ENCODE measurements around the gene DIP2B.
"Not testable (repeated sequence)": the region's sequence is repeated elsewhere in the genome, so short reads cannot be mapped to it uniquely, and the experiment has no call there.

Gene DIP2B

DNA sequence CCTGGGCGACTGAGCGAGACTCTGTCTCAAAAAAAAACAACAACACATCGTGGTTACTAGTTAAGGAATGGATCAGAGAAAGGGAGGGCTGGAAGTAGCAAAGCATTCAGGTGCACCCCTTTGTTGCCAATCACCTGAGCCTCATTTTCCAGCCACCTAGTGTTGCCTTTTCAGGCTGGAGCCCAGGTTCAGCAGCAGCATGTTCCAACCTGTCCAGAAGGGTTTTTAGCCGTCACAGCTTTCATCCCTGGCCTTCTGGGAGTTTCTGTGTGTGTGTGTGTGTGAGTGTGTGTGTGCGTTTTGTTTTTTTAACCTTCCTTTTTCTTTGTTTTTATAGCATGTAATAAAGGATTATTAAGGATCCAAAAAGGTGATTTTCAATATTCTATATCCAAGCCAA, 138.0 kb downstream of the DIP2B start:
- no peak for DNase-seq

DNA sequence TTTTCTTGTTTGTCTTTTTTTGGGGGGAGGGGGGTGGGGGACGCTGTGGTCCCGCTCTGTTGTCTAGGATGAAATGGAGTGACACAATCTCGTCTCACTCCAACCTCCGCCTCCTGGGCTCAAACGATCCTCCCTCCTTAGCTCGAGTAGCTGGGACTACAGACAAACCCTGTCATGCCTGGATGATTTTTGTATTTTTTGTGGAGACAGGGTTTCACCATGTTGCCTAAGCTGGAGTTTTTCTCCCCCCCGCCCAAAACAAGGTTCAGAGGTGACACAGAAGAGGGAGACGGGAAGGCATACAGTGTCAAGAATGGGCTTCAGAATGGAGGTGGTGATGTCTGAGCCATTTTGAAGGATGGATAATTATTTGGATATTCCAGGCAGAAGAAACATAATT, 142.2 kb downstream of the DIP2B start:
- DNase-seq: no peak

DNA sequence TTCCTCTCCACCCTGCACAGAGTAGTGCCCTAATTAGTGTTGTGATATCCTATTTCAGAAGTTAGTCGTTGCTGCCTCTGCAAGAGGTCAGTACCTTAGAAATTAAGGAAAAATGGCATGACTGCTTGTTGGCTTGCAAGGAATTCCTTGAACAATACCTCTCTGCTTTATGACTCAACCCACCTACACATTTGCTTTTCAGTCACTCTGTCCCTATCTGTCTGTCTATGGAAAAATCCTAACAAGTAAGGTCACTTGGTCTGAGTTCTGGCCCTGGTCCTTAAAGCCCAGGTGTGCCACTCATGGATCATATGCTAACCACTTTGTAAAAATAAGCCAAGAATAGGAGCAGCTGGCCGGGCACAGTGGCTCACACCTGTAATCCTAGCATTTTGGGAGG, 142.7 kb downstream of the DIP2B start:
- no peak for DNase-seq

DNA sequence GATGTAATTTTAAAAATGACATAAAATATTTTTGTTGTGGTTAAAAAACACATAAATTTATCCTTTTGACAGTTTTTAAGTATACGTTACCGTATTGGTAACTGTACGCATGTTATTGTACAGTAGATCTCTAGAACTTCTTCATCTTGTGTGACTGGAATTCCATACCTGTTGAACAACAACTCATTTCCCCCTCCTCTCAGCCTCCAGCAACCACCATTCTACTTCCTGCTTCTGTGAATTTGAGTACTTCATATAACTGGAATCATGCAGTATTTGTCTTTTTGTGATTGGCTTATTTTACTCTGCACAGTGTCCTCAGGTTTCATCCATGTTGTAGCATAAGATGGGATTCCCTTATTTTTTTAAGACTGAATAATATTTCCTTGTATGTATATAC, 145.5 kb downstream of the DIP2B start:
- no peak for DNase-seq

DNA sequence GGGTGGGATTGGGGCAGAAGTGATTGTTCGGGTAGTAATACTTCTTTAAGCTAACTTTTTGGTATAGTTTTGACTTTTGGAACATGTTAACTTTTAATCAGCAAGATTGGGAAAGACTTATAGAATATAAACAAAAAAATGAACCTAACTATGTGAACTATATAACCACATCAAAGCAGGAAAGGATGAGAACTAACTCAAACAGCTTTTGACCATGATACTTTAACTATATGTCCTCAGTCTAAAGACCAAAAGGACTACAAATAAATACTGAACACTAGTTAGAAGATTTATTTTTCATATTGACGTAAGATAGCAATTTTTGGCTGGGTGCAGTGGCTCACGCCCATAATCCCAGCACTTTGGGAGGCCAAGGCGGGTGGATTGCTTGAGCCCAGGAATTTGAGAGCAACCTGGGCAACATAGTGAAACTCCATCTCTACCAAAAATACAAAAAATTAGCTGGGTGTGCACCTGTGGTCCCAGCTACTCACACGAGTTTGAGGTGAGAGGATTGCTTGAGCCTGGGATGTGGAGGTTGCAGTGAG, 150.7 kb downstream of the DIP2B start:
- no peak for DNase-seq

DNA sequence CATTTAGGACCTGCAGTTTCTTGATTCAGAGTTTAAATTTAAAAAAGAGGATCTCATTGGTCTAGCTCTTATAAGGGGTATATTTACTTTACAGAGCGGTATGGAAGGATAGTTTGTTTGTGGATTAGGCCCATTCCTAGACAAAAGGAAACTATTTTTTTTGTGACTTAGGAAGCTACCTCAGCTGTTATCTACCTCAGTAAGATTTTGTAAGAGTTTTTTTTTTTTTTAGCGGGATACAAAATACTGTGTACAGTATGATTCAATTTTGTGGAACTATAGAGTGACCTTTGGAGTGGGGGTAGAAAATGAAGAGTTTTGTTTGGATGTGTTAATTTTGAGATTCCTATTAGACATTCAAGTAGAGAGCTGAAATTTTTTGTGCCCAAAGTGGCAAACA, 154.5 kb downstream of the DIP2B start:
- DNase-seq: peak; percentile 25

DNA sequence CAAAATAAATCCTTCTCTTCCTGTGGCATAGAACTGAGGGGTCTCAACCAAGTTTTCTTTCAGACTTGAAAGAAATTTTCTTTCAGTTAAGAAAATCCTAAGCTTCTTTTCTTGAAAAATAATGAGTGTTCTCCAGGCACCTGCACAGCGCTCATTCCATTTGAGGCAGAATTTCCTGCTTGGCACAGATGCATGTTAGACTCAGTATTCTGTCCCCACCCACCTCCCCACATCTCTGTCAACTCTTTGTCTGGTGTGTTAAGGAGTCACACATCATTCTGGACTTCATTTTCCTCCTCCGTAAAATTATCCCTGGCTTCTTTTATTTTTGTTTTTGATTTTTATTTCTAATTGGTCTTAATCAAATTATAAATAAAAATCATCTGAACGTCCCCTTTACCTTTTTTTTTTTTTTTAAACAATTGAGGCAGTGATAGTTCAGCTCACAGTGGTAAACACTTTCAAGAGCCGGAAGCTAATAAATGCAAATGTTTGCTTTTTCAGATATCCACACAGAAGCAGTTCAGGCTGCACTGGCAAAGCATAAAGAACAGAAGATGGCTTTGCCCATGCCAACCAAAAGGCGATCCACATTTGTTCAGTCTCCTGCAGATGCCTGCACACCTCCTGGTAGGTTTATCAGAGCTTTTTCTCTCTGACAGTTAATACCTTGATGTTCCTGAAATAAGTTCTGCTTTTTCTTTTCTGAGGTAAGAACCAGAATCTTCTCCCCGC, 155.1 kb downstream of the DIP2B start:
- peak; percentile 67 for DNase-seq

DNA sequence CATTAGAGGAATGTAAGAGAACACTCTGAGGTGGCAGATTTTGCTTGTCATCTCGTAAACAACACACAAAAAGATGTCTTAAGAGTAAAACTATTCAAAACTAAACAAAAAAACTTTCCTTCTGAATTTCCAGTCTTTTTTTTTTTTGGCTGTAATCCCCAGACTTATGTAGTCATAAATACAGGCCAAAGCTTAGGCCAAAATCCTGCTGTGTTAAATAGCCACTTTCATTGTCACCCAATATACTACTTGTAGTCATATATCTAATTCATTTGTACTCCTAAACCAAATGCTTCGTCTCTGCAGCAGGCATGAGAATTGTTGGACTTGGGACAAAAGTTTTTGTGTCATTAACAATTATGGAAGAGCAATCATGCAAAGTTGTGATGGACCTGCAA, 155.6 kb downstream of the DIP2B start:
- no peak for DNase-seq

DNA sequence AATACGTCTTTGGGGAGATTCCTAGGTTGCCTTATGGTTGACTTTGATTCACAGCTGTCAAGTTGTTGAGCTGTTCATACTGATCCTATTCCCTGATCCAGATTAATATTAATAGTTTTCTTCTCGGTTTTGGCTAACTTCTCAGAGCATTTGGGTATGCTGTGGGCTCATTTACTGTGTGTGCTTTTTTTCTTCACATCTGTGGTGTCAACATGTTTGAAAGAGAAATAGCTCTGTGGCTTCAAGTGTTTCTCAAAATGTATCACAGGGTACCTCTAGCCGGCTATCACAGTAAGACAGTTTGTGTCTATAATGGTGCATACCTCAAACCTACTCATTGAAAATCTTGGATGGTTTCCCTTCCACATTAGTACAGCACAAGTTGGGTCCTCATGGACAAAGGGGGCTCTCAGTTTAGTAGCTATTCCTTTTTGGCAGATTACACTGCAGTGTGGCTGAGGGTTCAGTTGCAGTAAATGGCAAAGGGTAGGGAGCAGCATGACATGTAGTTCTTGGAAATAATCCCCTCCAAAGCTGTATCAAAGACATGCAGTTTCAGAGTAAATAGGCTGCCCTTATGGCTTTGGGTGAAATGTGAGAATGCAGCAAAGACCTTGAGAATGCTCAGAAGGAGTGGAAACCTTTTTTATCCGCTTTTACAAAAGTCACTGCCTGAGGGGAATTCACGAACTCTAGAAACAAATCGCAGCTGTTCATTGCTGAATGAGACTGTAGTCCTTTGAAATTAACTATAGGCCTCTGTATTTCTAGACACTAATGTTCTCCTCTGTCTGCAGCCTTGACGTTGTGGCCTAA, 156.7 kb downstream of the DIP2B start:
- DNase-seq: no peak

DNA sequence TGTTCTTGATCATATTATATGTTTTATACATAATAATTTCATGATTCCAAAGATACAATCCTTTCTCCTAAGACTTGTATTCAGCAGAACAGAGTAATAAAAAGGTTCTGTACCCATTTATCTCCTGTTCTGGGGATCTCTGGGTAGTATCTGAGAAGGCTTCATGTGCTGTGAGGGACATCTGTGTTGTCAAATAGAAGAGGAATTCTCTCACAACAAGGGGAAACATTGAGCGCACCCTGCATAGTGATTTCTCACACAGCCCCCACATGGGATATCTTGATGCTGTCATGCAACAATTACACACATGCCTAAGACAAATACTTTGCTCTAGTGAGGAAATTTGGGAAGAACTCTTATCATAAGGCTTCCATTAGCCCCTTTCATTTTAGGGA, 157.3 kb downstream of the DIP2B start:
- DNase-seq: no peak

DNA sequence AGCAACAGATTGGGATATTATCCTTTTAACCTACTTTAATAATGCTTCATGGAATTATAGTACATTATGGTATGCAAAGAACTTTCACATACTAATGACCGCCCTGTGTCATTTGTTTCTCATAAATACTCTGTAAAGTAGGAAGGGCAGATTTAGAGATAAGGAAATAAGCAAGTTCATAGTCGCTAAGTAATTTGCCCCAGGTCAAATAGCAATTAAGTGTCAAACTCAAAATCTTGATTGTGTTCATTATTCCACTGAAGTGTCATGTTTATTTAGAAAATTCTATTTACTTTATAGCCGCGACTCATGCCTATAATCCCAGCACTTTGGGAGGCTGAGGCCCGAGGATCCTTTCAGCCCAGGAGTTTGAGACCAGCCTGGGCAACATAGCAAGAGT, 160.4 kb downstream of the DIP2B start:
- DNase-seq: no peak

DNA sequence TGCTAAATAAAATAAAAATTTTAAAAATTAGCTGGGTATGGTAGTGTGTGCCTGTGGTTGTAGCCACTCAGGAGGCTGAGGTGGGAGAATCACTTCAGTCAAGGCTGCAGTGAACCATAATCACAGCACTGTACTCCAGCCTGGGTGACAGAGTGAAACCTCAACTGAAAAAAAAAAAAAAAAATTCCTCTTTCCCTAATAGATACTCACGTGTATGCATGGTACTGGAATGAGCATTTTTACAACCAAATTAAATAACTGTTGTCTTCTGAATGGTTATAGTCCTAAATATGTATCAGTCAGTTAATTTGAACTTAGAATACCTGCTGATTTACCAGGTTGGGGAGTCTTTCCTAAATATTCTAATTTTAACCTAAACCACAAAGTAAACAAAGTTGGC, 160.8 kb downstream of the DIP2B start:
- DNase-seq: no peak

DNA sequence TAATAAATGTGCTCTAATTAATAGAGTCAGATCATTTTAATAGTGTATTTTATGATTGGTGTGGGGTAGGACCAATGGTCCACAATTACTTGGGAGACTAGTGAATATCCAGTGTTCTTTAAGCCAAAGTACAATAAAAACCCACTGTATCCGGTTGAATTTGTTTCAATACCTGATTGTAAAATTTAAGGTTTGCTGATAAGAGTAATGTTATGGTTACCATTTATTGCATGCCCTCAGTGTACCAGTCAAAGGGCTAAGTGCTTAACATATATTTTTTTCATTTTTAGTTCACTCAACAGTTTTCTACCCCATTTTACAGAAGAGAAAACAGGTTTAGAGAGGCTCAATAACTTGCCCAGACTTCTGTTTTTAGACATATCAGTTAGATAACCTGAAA, 161.2 kb downstream of the DIP2B start:
- no peak for DNase-seq

DNA sequence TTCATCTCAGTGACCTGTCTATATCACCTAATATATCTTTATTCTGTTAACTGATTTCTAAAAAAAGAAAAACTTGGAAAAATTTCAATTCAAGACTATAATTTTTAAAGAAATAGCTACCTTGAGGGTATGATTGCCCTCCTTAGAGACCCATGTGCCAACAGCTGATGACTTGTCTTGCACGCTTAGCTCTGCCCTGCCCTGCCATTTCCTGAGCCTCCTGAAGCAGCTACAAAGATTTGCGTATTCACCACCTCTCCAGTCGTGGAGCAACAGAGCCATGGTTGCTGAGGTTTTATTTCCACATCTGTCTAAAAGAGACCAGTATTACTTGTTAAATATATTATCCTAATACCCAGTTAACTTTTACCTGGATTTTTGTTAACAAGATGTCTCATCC, 167.4 kb downstream of the DIP2B start:
- DNase-seq: no peak

DNA sequence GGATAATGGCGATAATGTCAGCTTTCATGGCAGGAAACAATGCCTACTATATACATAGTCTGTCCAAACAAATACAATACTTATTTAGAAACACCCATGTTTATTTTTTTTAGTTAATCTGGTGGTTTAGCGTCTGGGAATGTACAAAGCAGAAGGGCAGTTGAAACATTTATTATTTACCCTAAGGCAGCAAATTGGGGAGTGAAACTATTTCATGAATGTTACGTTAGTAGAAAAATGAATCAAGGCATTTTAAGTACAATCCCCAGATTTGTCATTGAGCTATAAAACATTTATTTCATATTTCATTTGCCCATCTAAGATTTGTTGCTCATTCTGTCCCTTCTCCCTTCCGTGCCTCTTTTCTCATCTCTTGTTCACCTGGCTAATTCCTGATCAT, 172.0 kb downstream of the DIP2B start:
- DNase-seq: no peak

DNA sequence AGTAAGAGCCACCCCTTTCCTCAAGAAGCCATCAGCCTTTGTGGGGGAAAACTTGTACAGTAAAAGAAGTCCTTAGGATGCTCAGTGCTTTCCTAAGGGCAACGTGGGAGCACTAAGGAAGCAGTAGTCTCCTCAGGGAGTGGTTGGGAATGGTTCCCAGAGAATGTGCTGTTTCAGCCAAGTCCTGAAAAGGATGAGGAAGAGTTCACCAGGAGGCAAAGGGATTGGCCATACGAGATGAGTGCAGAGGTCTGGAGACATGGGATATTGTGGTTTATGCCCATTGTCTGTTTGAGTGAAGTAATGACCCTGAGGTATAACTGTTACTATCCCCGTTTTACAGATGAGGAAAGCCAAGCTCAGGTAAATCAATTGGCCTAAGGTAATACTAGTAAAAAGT, 173.1 kb downstream of the DIP2B start:
- DNase-seq: no peak

DNA sequence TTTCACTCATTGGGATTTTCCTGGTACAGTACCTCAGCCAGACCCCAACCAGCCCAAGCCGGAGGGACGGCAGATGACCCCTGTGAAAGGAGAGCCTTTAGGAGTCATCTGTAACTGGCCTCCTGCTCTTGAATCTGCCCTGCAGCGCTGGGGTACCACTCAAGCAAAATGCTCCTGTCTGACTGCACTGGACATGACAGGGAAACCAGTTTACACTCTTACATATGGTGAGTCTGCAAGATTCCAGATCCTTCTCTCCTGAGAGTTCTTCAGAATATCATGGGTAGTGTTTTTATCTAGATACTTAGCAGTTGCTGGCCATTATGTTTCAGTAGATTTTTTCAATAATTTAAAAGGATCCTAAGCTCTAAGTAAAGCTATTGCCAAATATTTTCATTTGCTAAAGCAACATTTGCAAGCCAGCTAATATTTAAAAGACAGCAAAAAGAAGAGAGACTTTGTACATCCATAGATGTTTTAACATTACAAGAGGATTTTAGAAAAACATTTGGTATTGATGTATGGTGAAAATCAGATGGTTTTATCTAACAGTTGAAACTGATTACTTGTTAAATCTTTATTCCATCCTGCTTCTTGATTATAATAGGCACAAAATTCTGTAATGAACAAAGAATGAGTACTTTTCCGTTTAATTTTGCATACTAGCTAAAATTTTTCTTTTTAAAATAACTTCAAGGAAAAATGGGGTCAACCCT, 174.0 kb downstream of the DIP2B start:
- DNase-seq: no peak

DNA sequence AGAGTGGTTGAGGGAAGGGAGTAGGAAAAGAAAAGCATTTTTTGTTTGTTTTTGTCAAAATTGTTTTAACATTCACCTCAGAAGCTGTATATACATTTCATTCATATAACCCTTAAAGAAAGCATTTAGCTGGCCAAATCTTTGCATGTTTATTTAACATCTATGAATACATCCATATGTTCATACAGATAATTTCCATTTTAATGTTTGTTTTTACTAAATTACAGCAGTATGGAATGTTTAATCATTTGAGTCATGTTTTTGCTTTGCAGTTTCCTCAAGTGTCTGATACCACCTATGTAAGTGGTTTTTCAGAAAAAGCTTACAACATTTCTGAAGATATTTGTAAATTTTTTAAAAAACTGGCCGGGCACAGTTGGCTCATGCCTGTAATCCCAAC, 174.8 kb downstream of the DIP2B start:
- DNase-seq: no peak

DNA sequence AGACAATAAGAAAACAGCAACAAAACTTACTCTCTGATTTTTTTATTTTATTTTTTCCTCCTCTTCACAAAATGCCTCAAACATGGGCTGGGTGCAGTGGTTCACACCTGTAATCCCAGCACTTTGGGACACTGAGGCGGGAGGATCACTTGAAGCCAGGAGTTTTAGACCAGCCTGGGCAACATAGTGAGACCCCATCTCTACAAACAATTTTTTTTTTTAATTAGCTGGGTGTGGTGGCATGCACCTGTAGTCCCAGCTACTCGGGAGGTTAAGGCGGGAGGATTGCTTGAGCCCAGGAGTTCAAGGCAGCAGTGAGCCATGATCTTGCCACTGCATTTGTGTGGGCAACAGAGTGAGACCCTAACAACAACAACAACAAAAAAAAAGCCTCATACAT, 176.3 kb downstream of the DIP2B start:
- DNase-seq: not testable (repeated sequence)

DNA sequence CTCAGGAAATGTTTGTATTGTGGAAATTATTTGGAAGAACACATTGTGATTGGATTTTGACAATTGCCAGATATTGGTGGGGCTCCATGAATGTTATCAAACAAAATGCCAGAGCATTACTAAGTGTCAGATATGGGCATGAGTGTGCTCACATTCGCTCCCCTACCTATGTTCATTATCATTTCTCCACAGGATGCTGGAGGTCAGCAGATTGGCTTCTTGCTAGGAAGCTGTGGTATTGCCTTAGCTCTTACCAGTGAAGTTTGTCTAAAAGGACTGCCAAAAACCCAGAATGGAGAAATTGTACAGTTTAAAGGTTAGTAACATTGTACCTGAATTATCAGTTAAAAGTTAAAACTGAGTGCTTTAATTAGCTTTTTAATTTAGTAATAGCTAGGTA, 180.9 kb downstream of the DIP2B start:
- DNase-seq: no peak

DNA sequence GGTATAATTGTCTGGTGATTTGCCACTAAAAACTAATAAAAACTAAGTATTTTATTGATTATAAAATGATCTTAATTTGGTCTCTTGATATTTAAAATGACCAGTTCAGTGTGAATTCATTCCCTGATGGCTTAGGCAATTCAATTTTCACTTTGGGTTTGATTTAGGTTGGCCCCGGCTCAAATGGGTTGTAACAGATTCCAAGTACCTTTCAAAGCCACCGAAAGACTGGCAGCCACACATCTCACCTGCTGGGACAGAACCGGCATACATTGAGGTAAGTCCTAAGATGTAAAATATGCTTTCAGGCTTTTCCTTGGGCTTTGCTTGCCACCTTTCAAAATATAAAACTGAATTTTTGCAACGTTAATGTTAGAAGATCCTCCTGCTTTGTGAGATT, 181.6 kb downstream of the DIP2B start:
- no peak for DNase-seq

DNA sequence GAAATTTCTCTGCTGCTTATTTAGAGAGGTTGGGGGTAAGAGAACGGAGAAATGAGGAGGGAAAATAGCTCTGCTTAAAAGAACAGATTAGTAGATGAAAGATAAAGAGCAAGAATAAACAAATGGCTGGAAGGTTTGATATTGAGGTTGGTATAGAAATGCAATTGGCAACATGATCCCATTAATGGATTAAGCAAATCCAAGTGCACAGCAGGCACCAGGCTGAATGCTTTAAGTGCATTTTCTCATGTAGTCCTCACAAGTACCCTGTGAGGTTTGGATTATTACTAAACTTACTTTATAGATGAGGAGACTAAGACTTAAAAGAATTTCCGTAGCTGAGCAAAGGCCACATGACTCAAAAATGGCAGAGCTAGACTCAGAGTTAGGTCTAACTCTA, 182.2 kb downstream of the DIP2B start:
- DNase-seq: no peak

DNA sequence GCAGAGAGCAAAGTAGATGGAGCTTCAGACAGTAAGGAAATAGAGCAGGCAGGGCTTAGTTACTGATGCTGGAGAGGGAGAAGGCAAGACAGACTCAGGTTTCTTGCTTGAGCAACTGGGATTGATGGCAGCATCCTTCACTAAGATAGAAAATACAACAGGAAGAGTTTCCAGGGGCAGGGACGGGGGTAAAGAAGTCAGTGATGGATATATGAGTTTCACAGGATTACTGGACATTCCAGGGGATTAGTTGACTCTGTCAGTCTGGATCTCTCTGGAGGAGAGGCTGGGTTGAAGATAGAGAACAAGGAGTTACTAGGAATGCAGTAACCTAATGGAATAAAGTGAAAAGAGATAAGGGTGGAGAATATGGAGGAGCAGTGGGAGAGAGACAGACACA, 184.7 kb downstream of the DIP2B start:
- no peak for DNase-seq

DNA sequence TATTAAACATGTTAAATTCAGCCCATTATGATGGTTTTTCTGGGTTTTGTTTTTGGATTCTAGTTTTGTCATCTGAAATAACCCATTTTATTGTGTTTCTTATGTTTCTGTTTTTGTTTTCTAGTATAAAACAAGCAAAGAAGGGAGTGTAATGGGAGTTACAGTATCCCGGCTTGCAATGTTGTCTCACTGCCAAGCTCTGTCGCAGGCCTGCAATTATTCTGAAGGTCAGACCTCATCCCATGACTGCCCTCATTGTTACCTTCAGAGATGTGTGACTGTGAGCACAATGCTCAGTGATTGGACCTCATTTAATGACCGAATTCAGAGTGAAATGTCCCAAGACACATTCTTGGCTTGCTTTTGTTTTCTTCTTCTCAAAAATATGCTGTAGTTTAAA, 186.1 kb downstream of the DIP2B start:
- peak; percentile 57 for DNase-seq

All from NCI-H774 (cell line).